ENCODE measurements around the gene COL18A1. TPM values are rescaled to one million over a fixed set of nuclear protein-coding genes. Genes with fewer than 3 reads are reported as not detected.
"Not testable (repeated sequence)": the region's sequence is repeated elsewhere in the genome, so short reads cannot be mapped to it uniquely, and the experiment has no call there.

The COL18A1 gene
- total RNA-seq, 1 experiment from 2014 or later = 26.4 TPM

DNA sequence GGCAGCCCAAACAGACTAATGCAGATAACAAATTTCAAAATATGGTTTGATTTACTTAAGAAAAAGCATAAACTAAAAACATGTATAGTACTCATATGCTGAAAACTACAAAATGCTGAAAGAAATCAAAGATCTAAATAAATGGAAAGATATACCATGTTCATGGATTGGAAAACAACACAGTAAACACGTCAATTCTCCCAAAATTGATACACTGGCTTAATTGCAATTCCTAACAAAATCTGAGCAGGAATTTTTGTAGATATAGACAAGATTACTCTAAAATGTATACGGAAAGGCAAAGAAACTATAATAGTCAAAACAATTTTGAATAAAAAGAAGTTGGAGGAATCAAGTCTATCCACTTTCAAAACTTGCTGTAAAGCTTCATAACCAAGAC is 116.3 kb downstream of the COL18A1 start:
- no peak for DNase-seq
- Histone ChIP-seq H3K27me3 (no peaks in the 10 kb centered on the region), H3K9me3 (peaks cover 35% of the 10 kb centered on the region), H3K4me3 (no peak overlapping the region), H3K36me3 (peaks cover 83% of the 10 kb centered on the region)

DNA sequence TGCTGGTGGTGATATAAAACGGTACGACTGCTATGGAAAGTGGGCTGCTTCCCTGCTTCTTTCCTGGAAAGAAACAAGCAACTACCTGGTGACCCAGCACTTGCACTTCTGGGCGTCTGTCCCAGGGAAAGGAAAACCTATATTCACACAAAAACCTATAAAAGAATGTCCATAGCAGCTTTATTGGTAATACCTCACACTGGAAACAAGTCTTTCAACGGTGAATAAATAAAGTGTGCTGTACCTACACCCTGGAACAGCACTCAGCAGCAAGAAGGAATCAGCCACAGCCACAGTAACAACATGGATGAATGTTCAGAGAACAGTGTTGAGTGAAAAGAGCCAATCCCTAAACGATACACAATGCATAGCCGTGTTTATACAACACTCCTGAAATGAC is 117.4 kb downstream of the COL18A1 start:
- Histone ChIP-seq H3K36me3 (peaks cover 80% of the 10 kb centered on the region), H3K27me3 (no peaks in the 10 kb centered on the region), H3K4me3 (no peak overlapping the region), H3K9me3 (peaks cover 35% of the 10 kb centered on the region)
- no peak for DNase-seq

DNA sequence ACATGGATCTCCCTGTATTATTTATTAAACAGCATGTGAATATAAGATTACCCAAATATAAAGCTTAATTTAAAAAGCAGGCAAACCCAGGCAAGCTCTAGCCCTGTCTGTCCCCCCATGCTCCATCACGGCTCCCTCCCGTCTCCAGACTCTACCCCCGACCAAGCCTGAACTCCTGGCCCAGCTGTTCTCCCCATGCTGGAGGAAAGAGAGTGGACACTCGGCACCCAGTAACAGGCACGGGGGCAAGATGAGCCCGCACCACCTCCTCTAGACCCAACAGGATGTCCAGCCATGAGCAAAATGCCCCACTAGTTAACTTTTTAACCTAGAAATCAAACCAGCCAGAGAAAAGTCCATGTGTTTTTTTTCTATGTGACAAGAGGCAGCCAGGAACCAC is 118.0 kb downstream of the COL18A1 start:
- H3K27me3 ChIP-seq = no peaks in the 10 kb centered on the region
- peaks cover 35% of the 10 kb centered on the region for H3K9me3 ChIP-seq
- DNase-seq = no peak
- peaks cover 79% of the 10 kb centered on the region for H3K36me3 ChIP-seq
- H3K4me3 ChIP-seq = no peak overlapping the region

DNA sequence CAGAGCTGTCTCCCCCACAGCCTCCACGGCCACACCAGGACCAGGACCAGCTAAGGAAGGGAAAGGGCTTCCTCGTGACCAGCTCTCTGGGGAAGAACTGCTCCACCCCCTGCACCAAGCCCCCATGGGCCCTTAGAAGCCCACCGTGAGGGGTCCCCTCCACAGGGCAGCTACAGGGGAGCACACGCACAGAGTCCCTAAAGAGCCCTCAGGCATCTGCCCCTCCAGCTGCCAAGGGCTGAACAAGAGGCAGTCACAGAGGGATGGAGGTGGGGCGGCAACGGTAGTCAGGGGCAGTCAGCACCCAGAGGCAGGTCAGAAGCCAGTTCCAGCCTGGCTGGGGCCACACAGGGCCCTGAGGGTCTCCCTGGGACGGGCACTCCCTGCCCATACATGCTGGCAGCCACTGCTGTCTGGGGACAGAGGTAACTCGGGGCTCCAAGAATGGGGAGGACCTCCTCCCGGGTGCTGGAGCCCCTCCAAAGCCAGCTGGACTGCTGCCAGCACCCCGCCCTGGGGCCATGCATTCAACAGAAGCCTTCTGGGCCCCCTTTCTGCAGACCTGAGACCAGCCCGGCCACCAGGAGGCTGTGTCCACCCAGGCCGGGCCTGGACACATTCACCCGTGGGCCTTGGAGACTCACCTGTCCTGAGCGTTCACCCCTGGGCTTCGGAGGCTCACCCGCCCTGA is 118.6 kb downstream of the COL18A1 start:
- no peak for DNase-seq
- no peaks in the 10 kb centered on the region for H3K27me3 ChIP-seq

DNA sequence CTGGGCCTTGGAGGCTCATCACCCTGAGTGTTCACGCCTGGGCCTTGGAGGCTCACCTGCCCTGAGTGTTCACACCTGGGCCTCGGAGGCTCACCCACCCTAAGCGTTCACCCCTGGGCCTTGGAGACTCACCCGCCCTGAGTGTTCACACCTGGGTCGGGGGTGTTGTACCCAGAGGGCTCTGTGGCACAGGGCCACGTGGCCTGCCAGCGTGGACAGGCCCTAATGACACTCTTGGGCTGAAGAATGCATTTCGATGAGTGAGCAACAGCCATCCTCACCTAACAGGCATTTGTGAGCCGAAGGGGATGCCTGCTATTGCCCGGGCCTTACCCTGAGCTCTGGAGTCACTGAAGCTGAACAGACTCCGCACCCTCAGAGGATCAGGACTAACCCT is 119.8 kb downstream of the COL18A1 start:
- H3K4me3 ChIP-seq = no peak overlapping the region
- peaks cover 79% of the 10 kb centered on the region for H3K36me3 ChIP-seq
- no peak for DNase-seq
- no peaks in the 10 kb centered on the region for H3K27me3 ChIP-seq
- H3K9me3 ChIP-seq = peaks cover 20% of the 10 kb centered on the region

More for the DNA sequence above, 118.6 kb downstream of the COL18A1 start:
- H3K36me3 ChIP-seq = peaks cover 79% of the 10 kb centered on the region
- H3K9me3 ChIP-seq = peaks cover 30% of the 10 kb centered on the region
- no peak overlapping the region for H3K4me3 ChIP-seq

DNA sequence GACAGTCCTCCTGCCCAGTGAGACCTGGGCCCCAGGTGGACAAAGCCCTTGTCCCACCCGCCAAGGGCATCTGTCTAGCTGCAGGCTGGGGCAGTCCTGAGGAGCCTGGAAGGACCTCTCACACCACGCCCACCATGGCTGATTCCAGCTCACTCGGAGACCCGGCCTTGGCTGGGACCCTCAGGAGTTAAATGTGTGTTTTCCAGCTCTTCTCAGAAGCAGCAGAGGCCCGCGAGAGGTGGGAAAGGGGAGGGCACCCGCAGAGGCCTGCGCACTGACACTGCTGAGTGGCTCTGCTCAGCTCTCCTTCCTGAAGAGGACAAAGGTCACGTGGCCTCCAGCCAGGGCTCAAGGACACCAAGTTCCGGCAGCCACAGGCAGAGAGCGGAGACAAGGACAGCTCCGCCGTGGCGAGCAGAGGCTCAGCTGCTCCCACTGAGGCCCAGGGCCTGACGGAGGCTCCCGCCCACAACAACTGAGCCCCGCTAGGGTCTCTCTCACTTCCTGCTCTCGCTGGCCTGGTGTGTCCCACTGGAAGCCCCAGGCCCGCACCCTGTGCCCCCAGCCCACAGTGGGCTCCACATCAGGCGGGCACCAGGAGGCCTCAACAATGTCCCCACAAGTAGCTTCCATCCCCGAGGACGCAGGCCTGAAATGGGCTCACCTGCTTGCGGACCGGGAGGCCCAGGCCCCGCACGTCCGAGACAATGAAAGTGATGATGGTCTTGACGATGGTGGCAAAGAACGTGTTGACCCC is 120.4 kb downstream of the COL18A1 start:
- DNase-seq = no peak
- Histone ChIP-seq H3K9me3 (peaks cover 14% of the 10 kb centered on the region), H3K4me3 (no peak overlapping the region), H3K27me3 (no peaks in the 10 kb centered on the region), H3K36me3 (peaks cover 79% of the 10 kb centered on the region)

DNA sequence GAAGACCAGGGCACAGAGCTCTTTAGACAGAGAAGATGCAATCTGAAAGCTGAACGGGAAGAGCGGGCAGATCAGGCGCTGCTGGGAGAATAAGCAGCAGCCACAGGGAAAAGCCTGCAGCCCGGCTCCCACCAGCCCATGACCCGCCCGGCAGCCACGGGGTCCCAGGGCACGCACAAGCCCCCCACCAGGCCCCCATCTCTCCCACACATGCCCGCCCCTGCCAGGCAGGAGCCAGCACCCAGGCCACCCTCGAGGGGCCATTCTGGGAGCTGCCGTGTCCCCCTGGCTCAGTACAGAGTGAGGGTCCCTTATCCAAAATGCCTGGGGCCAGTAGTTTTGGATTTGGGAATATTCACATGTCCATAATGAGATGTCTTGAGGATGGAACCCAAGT is 120.9 kb downstream of the COL18A1 start:
- no peak for DNase-seq
- Histone ChIP-seq H3K27me3 (no peaks in the 10 kb centered on the region), H3K36me3 (peaks cover 79% of the 10 kb centered on the region), H3K4me3 (no peak overlapping the region), H3K9me3 (peaks cover 10% of the 10 kb centered on the region)

DNA sequence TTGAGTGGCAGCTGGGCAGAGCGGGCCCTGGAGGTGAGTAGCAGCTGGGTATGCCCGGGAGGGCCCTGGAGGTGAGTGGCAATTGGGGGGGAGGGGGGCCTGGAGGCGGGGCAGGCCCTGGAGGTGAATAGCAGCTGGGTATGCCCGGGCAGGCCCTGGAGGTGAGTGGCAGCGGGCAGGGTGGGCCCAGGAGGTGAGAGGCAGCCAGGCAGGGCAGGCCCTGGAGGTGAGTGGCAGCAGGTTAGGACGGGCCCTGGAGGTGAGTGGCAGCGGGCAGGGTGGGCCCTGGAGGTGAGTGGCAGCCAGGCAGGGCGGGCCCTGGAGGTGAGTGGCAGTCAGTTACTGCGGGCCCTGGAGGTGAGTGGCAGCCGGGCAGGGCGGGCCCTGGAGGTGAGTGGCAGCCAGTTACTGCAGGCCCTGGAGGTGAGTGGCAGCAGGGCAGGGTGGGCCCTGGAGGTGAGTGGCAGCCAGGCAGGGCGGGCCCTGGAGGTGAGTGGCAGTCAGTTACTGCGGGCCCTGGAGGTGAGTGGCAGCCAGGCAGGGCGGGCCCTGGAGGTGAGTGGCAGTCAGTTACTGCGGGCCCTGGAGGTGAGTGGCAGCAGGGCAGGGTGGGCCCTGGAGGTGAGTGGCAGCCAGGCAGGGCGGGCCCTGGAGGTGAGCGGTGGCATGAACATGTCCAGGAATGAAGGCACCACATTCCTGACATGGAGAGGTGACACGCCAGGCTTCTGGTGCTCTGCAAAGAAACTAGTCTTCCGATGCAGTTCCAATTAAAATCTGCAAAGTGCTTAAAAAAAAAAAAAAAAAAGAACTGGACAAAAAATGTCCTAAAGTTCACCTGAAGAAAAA is 122.4 kb downstream of the COL18A1 start:
- not testable (repeated sequence) for DNase-seq, H3K27me3 ChIP-seq, H3K9me3 ChIP-seq, H3K4me3 ChIP-seq
- H3K36me3 ChIP-seq = peaks cover 73% of the 10 kb centered on the region

DNA sequence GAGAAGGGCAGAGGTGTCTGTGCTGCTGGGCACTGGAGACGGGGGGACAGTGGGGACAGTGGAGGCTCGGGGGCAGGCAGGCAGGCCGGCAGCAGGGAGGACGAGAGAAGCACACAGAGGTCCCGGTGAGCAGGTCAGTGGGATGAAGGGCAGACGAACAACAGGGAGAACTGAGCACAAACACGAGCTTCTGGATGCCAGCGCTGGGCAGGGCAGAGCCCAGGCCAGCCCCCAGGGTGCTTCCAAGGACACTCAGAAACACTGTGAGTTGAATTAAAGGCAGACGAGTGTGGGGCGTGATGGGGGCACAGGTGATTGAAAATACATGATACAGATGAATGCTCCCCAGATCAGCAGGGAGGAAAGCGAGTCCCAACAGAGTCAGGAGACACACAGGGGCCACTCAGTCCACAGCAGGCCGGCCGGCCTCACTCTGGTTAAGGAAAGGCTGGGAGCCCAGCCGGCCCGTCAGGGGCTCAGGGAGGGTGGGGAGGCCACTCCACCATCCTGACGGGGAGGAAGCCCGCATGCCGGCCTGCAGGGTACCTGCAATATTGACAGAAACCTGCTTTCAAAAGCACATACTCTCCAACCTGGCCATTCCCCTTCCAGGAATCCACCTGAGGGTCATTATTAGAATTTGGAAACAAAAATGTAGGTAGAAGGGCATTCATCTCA is 123.2 kb downstream of the COL18A1 start:
- H3K36me3 ChIP-seq = peaks cover 65% of the 10 kb centered on the region

DNA sequence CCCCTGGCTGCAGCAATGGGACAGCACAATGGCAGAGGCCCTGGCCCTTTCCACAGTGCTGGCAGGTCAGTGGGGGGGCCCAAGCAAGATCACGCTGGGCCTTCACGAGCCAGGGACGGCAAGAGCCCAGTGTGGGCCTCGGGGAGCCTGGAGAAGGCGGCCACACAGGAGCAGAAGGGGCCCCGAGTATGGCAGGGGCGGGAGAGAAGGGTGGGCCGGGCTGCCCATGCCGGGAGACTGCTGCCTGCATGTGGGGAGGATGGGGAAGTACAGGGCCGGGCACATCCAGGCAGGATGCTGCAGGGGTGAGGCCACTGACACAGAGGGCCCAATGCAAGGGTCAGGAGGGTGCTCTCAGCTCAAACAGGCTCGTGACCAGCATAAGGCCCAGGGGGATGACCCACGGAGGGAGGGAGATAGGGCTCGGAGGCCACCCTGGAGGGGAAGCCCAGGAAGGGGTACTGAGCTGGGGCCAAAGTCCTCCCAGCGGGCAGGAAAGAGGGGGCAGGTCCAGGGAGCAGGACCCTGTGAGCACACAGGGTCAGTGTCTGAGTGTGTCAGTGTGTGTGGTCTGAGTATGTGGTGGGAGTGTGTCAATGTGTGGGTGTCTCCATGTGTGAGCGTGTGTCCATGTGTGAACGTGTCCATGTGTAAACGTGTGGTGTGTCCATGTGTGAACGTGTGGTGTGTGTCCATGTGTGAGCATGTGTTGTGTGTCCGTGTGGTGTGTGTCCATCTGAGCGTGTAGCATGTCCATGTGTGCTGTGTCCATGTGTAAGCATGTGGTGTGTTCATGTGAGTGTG is 124.2 kb downstream of the COL18A1 start:
- Histone ChIP-seq H3K27me3 (no peaks in the 10 kb centered on the region), H3K4me3 (no peak overlapping the region), H3K9me3 (no peaks in the 10 kb centered on the region), H3K36me3 (peaks cover 60% of the 10 kb centered on the region)
- DNase-seq = no peak

More for the DNA sequence above, 123.2 kb downstream of the COL18A1 start:
- Histone ChIP-seq H3K4me3 (no peak overlapping the region), H3K27me3 (no peaks in the 10 kb centered on the region), H3K9me3 (no peaks in the 10 kb centered on the region; the same call in 1 of the 2 replicates)
- DNase-seq = no peak

DNA sequence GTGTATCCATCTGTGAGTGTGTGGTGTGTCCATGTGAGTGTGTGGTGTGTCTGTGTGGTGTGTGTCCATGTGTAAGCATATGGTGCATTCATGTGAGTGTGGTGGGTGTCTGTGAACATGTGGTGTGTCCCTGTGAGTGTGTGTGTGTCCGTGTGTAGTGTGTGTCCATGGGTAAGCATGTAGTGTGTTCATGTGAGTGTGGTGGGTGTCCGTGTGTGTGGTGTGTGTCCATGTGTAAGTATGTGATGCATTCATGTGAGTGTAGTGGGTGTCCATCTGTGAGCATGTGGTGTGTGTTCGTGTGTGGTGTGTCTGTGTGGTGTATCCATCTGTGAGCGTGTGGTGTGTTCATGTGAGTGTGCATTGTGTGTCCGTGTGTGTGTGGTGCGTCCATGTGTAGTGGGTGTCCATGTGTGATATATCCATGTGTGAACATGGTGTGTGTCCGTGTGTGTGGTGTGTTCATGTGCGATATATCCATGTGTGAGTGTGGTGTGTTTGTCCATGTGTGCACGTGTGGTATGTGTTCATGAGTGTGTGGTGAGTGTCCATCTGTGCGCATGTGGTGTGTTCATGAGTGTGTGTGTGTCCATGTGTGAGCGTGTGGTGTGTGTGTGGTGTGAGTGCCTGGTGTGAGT is 124.9 kb downstream of the COL18A1 start:
- Histone ChIP-seq H3K9me3 (no peaks in the 10 kb centered on the region), H3K36me3 (peaks cover 65% of the 10 kb centered on the region), H3K4me3 (no peak overlapping the region), H3K27me3 (no peaks in the 10 kb centered on the region)
- DNase-seq = no peak

DNA sequence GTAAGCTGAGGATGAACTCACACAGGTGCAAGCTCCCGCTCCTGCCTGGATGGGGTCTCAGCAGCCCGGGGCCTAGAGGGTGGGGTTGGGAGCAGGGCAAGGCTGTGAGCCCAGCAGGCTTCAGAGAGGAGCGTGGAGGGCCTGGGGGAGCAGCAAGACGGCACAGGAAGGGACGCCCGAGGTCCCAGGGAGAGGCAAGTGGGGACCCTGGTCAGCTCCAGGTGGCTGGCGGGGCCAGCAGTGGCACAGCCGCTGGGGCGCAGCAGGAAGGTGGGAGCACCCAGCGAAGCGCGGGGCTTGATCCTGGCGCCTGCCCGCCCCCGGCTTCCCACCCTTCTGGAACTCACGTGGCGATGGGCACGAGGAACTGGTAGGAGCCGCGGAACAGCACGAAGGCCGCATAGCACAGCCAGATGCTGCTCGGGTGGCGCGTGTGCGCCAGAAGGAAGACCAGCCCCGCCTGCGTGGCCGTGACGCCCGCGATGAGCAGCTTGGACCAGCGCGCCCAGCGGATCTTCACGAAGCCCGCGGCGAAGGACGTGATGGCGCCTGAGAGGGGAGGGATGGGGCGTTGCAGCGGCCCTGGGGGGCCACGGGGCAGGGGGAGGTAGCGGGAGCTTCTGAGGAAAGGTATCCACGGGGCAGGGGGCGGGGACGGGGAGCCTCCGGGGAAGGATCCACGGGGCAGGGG is 125.6 kb downstream of the COL18A1 start:
- no peak overlapping the region for H3K4me3 ChIP-seq
- peaks cover 59% of the 10 kb centered on the region for H3K36me3 ChIP-seq
- no peaks in the 10 kb centered on the region for H3K9me3 ChIP-seq
- no peak for DNase-seq
- H3K27me3 ChIP-seq = no peaks in the 10 kb centered on the region

DNA sequence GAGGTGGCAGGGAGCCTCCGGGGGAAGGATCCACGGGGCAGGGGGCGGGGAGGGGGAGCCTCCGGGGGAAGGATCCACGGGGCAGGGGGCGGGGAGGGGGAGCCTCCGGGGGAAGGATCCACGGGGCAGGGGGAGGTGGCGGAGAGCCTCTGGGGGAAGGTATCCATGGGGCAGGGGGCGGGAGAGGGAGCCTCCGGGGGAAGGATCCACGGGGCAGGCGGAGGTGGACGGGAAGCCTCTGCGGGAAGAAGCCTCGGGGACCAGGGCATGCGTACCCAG is 126.1 kb downstream of the COL18A1 start:
- not testable (repeated sequence) for H3K9me3 ChIP-seq

DNA sequence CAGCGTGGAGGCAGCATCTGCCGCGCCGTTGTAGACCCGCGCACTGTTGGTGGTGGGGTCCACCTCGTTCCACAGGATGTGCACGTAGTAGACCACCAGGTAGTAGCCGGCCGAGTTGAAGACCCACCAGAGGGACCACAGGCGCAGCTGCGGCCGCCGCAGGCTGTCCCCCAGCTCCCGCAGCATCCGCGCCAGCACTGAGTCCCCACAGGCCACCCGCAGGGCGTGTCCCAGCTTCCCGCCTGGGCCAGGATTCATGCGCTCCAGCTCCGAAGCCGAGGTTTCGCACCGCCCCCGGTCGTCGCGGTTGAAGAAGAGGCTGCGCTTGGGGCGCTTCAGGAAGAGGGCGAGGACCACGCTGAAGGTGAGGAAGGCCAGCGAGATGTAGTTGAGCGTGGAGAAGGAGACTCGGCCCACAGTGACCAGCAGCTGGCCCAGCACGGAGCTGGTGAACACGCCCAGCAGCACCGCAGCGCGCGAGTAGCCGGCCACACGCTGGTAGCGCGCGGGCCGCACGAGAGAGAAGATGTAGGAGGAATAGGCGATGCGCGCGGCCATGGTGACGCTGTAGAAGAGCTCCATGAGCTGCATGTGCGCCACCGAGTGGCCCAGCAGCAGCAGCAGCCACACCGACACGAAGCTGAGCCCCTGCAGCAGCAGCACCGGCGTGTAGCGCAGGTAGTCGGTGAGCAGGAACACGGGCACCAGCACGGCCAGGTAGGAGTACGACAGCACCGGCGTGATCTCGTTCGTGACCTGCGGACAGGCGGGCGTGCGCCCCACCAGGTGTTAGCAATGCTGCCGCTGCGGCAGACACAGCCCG is 126.6 kb downstream of the COL18A1 start:
- Histone ChIP-seq H3K36me3 (peaks cover 48% of the 10 kb centered on the region), H3K27me3 (no peaks in the 10 kb centered on the region), H3K9me3 (no peaks in the 10 kb centered on the region), H3K4me3 (no peak overlapping the region)
- no peak for DNase-seq

More for the DNA sequence above, 126.1 kb downstream of the COL18A1 start:
- peaks cover 54% of the 10 kb centered on the region for H3K36me3 ChIP-seq
- H3K4me3 ChIP-seq, H3K27me3 ChIP-seq, DNase-seq: not testable (repeated sequence)
